ENCODE measurements around the gene DUSP6. TPM values are rescaled to one million over a fixed set of nuclear protein-coding genes. Genes with fewer than 3 reads are reported as not detected.
A peak's percentile ranks its signal among the peaks of the same experiment; 100 is the strongest.

DUSP6 gene
- total and polyA plus RNA-seq, 2 of the 13 experiments (the other 11 are each of a cell fraction or from before 2014, with no cell fraction given), result 40.9 to 161 TPM

- TF ChIP-seq CEBPB (IDR thresholded peaks at IDR 0.05; ENCODE audit: borderline replicate concordance, low read depth, low read length) (peak; percentile 96), BORCS8-MEF2B (CRISPR knock-in tag; IDR thresholded peaks at IDR 0.05) (no peak), HMGXB4 (CRISPR knock-in tag; IDR thresholded peaks at IDR 0.05; ENCODE audit: borderline replicate concordance in 1 of 2, low read depth in 1 of 2) (no peak), ZNF121 (CRISPR knock-in tag; IDR thresholded peaks at IDR 0.05) (peak; percentile 56; the same call in 1 of the 2 replicates), ZNF777 (CRISPR knock-in tag; IDR thresholded peaks at IDR 0.05) (no peak), NBN (conservative IDR thresholded peaks at IDR 0.05) (no peak), TFAP4 (IDR thresholded peaks at IDR 0.05; ENCODE audit: borderline replicate concordance, low read depth) (peak; percentile 100), STAG1 (CRISPR knock-in tag; IDR thresholded peaks at IDR 0.05) (no peak), MAZ (IDR thresholded peaks at IDR 0.05; ENCODE audit: borderline replicate concordance, low read depth, low read length) (no peak), MAZ (CRISPR knock-in tag; IDR thresholded peaks at IDR 0.05; ENCODE audit: low read depth) (peak; percentile 23; the same call in 1 of the 2 replicates), ETS1 (CRISPR knock-in tag; IDR thresholded peaks at IDR 0.05) (no peak), ZNF749 (CRISPR knock-in tag; IDR thresholded peaks at IDR 0.05; ENCODE audit: borderline replicate concordance) (peak; percentile 88; the same call in 1 of the 2 replicates), KLF9 (CRISPR knock-in tag; IDR thresholded peaks at IDR 0.05; ENCODE audit: low read depth) (no peak), RERE (CRISPR knock-in tag; IDR thresholded peaks at IDR 0.05; ENCODE audit: low read depth) (peak; percentile 90), E2F5 (CRISPR knock-in tag; conservative IDR thresholded peaks at IDR 0.05) (no peak), HNRNPL (IDR thresholded peaks at IDR 0.05; ENCODE audit: low read depth, low read length) (no peak), ZNF143 (CRISPR knock-in tag; IDR thresholded peaks at IDR 0.05) (no peak), PHF20 (CRISPR knock-in tag; IDR thresholded peaks at IDR 0.05) (no peak), DR1 (CRISPR knock-in tag; IDR thresholded peaks at IDR 0.05) (no peak), ZNF713 (CRISPR knock-in tag; IDR thresholded peaks at IDR 0.05) (no peak)
These were observed 31.1 kb upstream of the DUSP6 start (continued) for GRCh38 chr12:89383235-89384049.
